ENCODE data around the gene PNPLA7. TPM values are rescaled to one million over a fixed set of nuclear protein-coding genes. Genes with fewer than 3 reads are reported as not detected.

Gene PNPLA7
- total RNA-seq, 1 experiment from 2014 or later, result 0.90 TPM

GRCh38 chr9:137454597-137455358 is 95.4 kb downstream of the PNPLA7 start:
- no peak for DNase-seq (ENCODE audit: low spot score)
- Histone ChIP-seq H3K36me3 (ENCODE audit: insufficient read depth, low read length, poor library complexity, severe bottlenecking) (peaks cover 11% of the 10 kb centered on the region), H3K9me3 (ENCODE audit: low read depth, low read length, poor library complexity, severe bottlenecking) (no peaks in the 10 kb centered on the region), H3K27ac (ENCODE audit: low read depth, low read length, poor library complexity, severe bottlenecking) (no peak overlapping the region), H3K27me3 (replicated peaks; ENCODE audit: insufficient read depth, low read depth, low read length, poor library complexity) (no peaks in the 10 kb centered on the region), H3K4me3 (ENCODE audit: low read depth, low read length, poor library complexity, severe bottlenecking) (no peak overlapping the region), H3K4me1 (ENCODE audit: insufficient read depth, low read length, poor library complexity, severe bottlenecking) (peaks cover 18% of the 10 kb centered on the region)
- ChIA-PET CTCF (no interaction called here), POLR2A (ENCODE audit: low non-redundant PET) (no interaction called here)
- no peak for TF ChIP-seq EZH2 (IDR thresholded peaks at IDR 0.05; ENCODE audit: borderline replicate concordance, low read depth, low read length, poor library complexity, severe bottlenecking)
- no peak for TF ChIP-seq CTCF (conservative IDR thresholded peaks at IDR 0.05; ENCODE audit: low read depth, low read length)
- BruUV-seq (replicated peaks), result no TSS peak
- intact Hi-C loops (cut with micrococcal nuclease; ENCODE audit: unreplicated experiment), result no loop called here

GRCh38 chr9:137454145-137454596 is 96.0 kb downstream of the PNPLA7 start:
- TF ChIP-seq CTCF (conservative IDR thresholded peaks at IDR 0.05; ENCODE audit: low read depth, low read length) (no peak), EZH2 (IDR thresholded peaks at IDR 0.05; ENCODE audit: borderline replicate concordance, low read depth, low read length, poor library complexity, severe bottlenecking) (no peak)
- no peak for DNase-seq (ENCODE audit: low spot score)
- H3K36me3 ChIP-seq (ENCODE audit: insufficient read depth, low read length, poor library complexity, severe bottlenecking), result peaks cover 12% of the 10 kb centered on the region
- POLR2A ChIA-PET (ENCODE audit: low non-redundant PET), result no interaction called here
- intact Hi-C loops (cut with micrococcal nuclease; ENCODE audit: unreplicated experiment), result no loop called here
- BruUV-seq (replicated peaks), result no TSS peak
- CTCF ChIA-PET, result no interaction called here
- H3K4me1 ChIP-seq (ENCODE audit: insufficient read depth, low read length, poor library complexity, severe bottlenecking), result peaks cover 13% of the 10 kb centered on the region
- no peaks in the 10 kb centered on the region for H3K27me3 ChIP-seq (replicated peaks; ENCODE audit: insufficient read depth, low read depth, low read length, poor library complexity)
- H3K9me3 ChIP-seq (ENCODE audit: low read depth, low read length, poor library complexity, severe bottlenecking), result no peaks in the 10 kb centered on the region
- no peak overlapping the region for H3K27ac ChIP-seq (ENCODE audit: low read depth, low read length, poor library complexity, severe bottlenecking)
- H3K4me3 ChIP-seq (ENCODE audit: low read depth, low read length, poor library complexity, severe bottlenecking), result no peak overlapping the region

- Histone ChIP-seq H3K27me3 (replicated peaks; ENCODE audit: insufficient read depth, low read depth, low read length, poor library complexity) (no peaks in the 10 kb centered on the region), H3K4me1 (ENCODE audit: insufficient read depth, low read length, poor library complexity, severe bottlenecking) (peaks cover 13% of the 10 kb centered on the region), H3K4me3 (ENCODE audit: low read depth, low read length, poor library complexity, severe bottlenecking) (no peak overlapping the region), H3K9me3 (ENCODE audit: low read depth, low read length, poor library complexity, severe bottlenecking) (no peaks in the 10 kb centered on the region), H3K27ac (ENCODE audit: low read depth, low read length, poor library complexity, severe bottlenecking) (peak overlapping the region; percentile 45), H3K36me3 (ENCODE audit: insufficient read depth, low read length, poor library complexity, severe bottlenecking) (peaks cover 16% of the 10 kb centered on the region)
- CTCF ChIA-PET, result no interaction called here
- DNase-seq (ENCODE audit: low spot score), result peak; percentile 62
- intact Hi-C loops (cut with micrococcal nuclease; ENCODE audit: unreplicated experiment), result no loop called here
- TF ChIP-seq EZH2 (IDR thresholded peaks at IDR 0.05; ENCODE audit: borderline replicate concordance, low read depth, low read length, poor library complexity, severe bottlenecking), result no peak
- TF ChIP-seq CTCF (conservative IDR thresholded peaks at IDR 0.05; ENCODE audit: low read depth, low read length), result no peak
- POLR2A ChIA-PET (ENCODE audit: low non-redundant PET), result no interaction called here
- BruUV-seq (replicated peaks), result no TSS peak
Measured at GRCh38 chr9:137453643-137454081, 96.5 kb downstream of the PNPLA7 start.
